ENCODE measurements around the gene HMCN2.

- TF ChIP-seq CEBPB (IDR thresholded peaks at IDR 0.05) (no peak), FOXM1 (IDR thresholded peaks at IDR 0.05; ENCODE audit: borderline replicate concordance, low read depth) (no peak), MAX (IDR thresholded peaks at IDR 0.05) (no peak), RAD21 (IDR thresholded peaks at IDR 0.05; ENCODE audit: low read depth) (no peak), REST (IDR thresholded peaks at IDR 0.05; ENCODE audit: low read depth) (no peak), TCF12 (IDR thresholded peaks at IDR 0.05; ENCODE audit: low read depth) (no peak), NFIC (IDR thresholded peaks at IDR 0.05) (no peak)
- TF ChIP-seq, protein P1, sequence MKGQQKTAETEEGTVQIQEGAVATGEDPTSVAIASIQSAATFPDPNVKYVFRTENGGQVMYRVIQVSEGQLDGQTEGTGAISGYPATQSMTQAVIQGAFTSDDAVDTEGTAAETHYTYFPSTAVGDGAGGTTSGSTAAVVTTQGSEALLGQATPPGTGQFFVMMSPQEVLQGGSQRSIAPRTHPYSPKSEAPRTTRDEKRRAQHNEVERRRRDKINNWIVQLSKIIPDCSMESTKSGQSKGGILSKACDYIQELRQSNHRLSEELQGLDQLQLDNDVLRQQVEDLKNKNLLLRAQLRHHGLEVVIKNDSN (IDR thresholded peaks at IDR 0.05) = no peak
Observed at GRCh38 chr9:130405657-130406257, 140.2 kb downstream of the HMCN2 start.
